ENCODE measurements around the gene LRRC2.

GRCh38 chr3:46615050-46615775 lies 49.1 kb upstream of the LRRC2 start:
- TF ChIP-seq POLR2A (IDR thresholded peaks at IDR 0.05; ENCODE audit: low read length) (no peak), GATA1 (IDR thresholded peaks at IDR 0.05; ENCODE audit: low read depth, low read length) (no peak)

All from erythroblast (primary cell).